OCI-LY3 (cell line): ENCODE measurements around the gene ELOB.

Source experiments
- H2AFZ ChIP-seq: fragments of 200-600, 300-600 bp; shearing (Covaris generic); 2 replicates; pipeline ENCODE4 v1.6.0; 2014; ENCODE audit warnings: antibody characterized with exemption, low read depth, low read length
- H3K27ac ChIP-seq: fragments of 200-600, 300-600 bp; sonication (generic); 2 replicates; pipeline ENCODE4 v1.5.1; 2014; ENCODE audit warnings: mild to moderate bottlenecking, low read length, moderate library complexity, mixed read lengths
- H3K27me3 ChIP-seq: fragments of 200-600, 300-600 bp; sonication (generic); 2 replicates; pipeline ENCODE4 v1.6.1; 2014; ENCODE audit warnings: low read depth, low read length, mixed read lengths
- H3K36me3 ChIP-seq: fragments of 200-600, 300-600 bp; sonication (generic); replicated peaks from 2 replicates; pipeline ENCODE3; 2014; ENCODE audit warnings: low read depth, low read length, mixed read lengths
- H3K4me1 ChIP-seq: fragments of 300-600, 200-600 bp; sonication (generic); 2 replicates; pipeline ENCODE4 v1.6.1; 2014; ENCODE audit warnings: low read length, mixed read lengths
- H3K4me2 ChIP-seq: fragments of 200-600, 300-600 bp; sonication (generic); 2 replicates; pipeline ENCODE4 v1.6.1; 2014; ENCODE audit warnings: low read length, mixed read lengths
- H3K4me3 ChIP-seq: fragments of 300-600, 200-600 bp; sonication (generic); 2 replicates; pipeline ENCODE4 v1.5.1; 2014; ENCODE audit warnings: antibody characterized with exemption, mild to moderate bottlenecking, low read length, moderate library complexity
- H3K79me2 ChIP-seq: fragments of 300-600, 200-600 bp; shearing (Covaris generic); 2 replicates; pipeline ENCODE4 v1.6.1; 2014; ENCODE audit warnings: mild to moderate bottlenecking, low read length, mixed read lengths
- H3K9ac ChIP-seq: fragments of 300-600, 200-600 bp; shearing (Covaris generic); 2 replicates; pipeline ENCODE4 v1.6.0; 2014; ENCODE audit warnings: mild to moderate bottlenecking, low read length, moderate library complexity
- H3K9me3 ChIP-seq: fragments of 200-600, 300-600 bp; shearing (Covaris generic); 2 replicates; pipeline ENCODE4 v1.6.1; 2014; ENCODE audit warnings: low read length, mixed read lengths; ENCODE audit not compliant: insufficient read depth
- H4K20me1 ChIP-seq: fragments of 200-600, 300-600 bp; sonication (generic); 2 replicates; pipeline ENCODE4 v1.6.1; 2016; ENCODE audit warnings: low read length, mixed read lengths; ENCODE audit not compliant: insufficient read depth
- EZH2phosphoT487 ChIP-seq: fragments of 200-600 bp; shearing (Covaris generic); IDR thresholded peaks from 2 replicates; pipeline ENCODE4 v1.6.1; 2018; ENCODE audit warnings: antibody characterized with exemption, mixed run types, low read depth
- TF ChIP-seq, protein P1 (sequence below): fragments of 200-600, 300-600 bp; sonication (generic); IDR thresholded peaks from 2 replicates; pipeline ENCODE4 v1.5.1; 2014; ENCODE audit warnings: antibody characterized with exemption, low read length, low read depth

Gene ELOB

DNA sequence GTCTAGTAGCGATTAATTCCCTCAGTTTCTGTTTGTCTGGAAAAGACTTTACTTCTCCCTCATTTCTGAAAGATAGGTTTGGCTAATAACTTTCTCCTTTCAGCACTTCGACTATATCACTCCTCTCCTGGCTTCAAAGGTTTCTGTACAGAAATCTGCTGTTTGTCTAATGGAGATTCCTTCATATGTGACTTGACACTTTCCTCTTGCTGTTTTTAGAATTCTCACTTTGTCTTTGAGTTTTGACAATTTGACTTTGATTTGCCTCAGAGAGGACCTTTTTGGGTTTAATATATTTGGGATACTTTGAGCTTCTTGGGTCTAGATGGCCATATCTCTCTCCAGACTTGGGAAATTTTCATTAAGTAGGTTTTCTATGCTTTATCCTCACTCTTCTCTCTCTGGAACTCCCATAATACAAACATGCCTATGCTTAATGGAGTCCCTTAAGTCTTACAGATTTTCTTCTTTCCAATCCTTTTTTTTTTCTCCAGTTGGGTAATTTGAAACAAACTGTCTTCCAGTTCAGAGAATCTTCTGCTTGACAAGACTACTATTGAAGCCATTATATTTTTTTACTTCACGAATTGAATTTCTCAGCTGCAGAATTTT is 32.2 kb upstream of the ELOB start:
- no peak overlapping the region for H3K4me3 ChIP-seq
- no peaks in the 10 kb centered on the region for H3K9me3 ChIP-seq
- H3K79me2 ChIP-seq, result no peaks in the 10 kb centered on the region
- no peaks in the 10 kb centered on the region for H3K4me1 ChIP-seq
- no peaks in the 10 kb centered on the region for H3K36me3 ChIP-seq
- H2AFZ ChIP-seq, result no peak overlapping the region
- no peak overlapping the region for H3K4me2 ChIP-seq
- peaks cover 11% of the 10 kb centered on the region; the same call in 1 of the 2 replicates for H3K27me3 ChIP-seq
- H3K9ac ChIP-seq, result no peak overlapping the region
- TF ChIP-seq, protein P1, sequence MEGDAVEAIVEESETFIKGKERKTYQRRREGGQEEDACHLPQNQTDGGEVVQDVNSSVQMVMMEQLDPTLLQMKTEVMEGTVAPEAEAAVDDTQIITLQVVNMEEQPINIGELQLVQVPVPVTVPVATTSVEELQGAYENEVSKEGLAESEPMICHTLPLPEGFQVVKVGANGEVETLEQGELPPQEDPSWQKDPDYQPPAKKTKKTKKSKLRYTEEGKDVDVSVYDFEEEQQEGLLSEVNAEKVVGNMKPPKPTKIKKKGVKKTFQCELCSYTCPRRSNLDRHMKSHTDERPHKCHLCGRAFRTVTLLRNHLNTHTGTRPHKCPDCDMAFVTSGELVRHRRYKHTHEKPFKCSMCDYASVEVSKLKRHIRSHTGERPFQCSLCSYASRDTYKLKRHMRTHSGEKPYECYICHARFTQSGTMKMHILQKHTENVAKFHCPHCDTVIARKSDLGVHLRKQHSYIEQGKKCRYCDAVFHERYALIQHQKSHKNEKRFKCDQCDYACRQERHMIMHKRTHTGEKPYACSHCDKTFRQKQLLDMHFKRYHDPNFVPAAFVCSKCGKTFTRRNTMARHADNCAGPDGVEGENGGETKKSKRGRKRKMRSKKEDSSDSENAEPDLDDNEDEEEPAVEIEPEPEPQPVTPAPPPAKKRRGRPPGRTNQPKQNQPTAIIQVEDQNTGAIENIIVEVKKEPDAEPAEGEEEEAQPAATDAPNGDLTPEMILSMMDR, result no peak
- no peak for TF ChIP-seq EZH2phosphoT487
- H3K27ac ChIP-seq, result no peak overlapping the region
- H4K20me1 ChIP-seq, result no peaks in the 10 kb centered on the region

DNA sequence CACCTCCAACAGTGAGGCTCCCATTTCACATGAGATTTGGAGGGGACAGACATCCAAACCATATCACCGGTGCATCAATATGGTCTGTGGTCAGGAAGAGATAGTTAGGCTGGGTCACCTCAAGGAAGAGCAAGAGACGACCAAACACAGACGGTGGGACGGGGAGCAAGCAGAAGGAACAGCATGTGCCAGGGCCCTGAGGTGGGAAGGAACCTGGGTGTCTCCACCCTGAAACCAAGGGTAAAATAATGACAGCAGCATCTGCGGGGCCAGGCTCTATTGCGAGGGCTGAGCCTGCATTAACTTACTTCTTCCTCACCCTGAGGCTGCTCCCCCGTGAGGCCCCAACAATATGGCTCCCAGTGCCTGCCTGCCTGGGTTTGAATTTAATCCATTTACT is 31.1 kb upstream of the ELOB start:
- H3K36me3 ChIP-seq, result no peaks in the 10 kb centered on the region
- no peak overlapping the region for H3K27ac ChIP-seq
- H3K9ac ChIP-seq, result no peak overlapping the region
- no peak overlapping the region for H3K4me2 ChIP-seq
- H3K27me3 ChIP-seq, result peaks cover 20% of the 10 kb centered on the region; the same call in 1 of the 2 replicates
- H4K20me1 ChIP-seq, result no peaks in the 10 kb centered on the region
- no peaks in the 10 kb centered on the region for H3K79me2 ChIP-seq
- no peak overlapping the region for H2AFZ ChIP-seq
- TF ChIP-seq, protein P1, result no peak
- TF ChIP-seq EZH2phosphoT487, result no peak
- H3K4me3 ChIP-seq, result no peak overlapping the region
- H3K4me1 ChIP-seq, result no peaks in the 10 kb centered on the region
- H3K9me3 ChIP-seq, result no peaks in the 10 kb centered on the region

DNA sequence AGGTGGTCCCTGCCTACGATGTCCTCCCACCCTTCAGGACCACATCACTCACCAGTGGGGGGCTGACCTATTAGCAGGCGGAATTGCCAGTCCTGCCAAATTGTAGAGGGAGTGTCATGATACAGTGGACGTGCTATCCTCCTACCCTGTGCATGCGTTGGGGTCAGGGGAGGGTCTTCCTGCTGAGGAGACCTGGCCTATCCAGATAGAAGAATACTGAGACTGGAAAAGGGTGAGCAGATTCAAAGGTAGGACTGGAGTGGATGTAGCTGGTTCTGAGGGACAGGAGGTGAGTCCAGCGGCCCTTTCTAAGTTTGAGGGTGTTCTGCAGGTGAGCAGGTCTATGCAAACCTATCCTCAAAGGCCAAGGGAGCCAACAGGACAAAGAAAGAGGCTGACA is 29.2 kb upstream of the ELOB start:
- Histone ChIP-seq H2AFZ (no peak overlapping the region), H3K4me2 (no peak overlapping the region), H3K9ac (no peak overlapping the region), H3K4me1 (no peaks in the 10 kb centered on the region), H3K27ac (no peak overlapping the region), H4K20me1 (no peaks in the 10 kb centered on the region), H3K36me3 (no peaks in the 10 kb centered on the region), H3K27me3 (peaks cover 20% of the 10 kb centered on the region; the same call in 1 of the 2 replicates), H3K9me3 (no peaks in the 10 kb centered on the region), H3K79me2 (no peaks in the 10 kb centered on the region), H3K4me3 (no peak overlapping the region)
- TF ChIP-seq, protein P1, result no peak
- no peak for TF ChIP-seq EZH2phosphoT487

DNA sequence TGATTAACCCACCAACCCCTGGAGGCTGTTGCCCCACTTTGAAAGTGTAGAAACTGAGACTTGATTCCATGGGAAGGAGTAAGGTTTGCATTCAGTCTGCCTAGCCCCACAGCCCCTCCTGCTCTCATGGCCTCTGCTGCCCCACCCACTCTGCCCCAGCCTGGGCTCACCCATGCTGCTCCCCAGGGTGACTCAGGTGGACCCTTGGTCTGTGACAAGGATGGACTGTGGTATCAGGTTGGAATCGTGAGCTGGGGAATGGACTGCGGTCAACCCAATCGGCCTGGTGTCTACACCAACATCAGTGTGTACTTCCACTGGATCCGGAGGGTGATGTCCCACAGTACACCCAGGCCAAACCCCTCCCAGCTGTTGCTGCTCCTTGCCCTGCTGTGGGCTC is 27.6 kb upstream of the ELOB start:
- Histone ChIP-seq H3K9ac (no peak overlapping the region), H3K36me3 (no peaks in the 10 kb centered on the region), H3K27ac (no peak overlapping the region), H2AFZ (no peak overlapping the region), H3K79me2 (no peaks in the 10 kb centered on the region), H3K4me1 (no peaks in the 10 kb centered on the region), H4K20me1 (no peaks in the 10 kb centered on the region), H3K4me2 (no peak overlapping the region), H3K9me3 (no peaks in the 10 kb centered on the region), H3K27me3 (peaks cover 16% of the 10 kb centered on the region; the same call in 1 of the 2 replicates), H3K4me3 (no peak overlapping the region)
- TF ChIP-seq EZH2phosphoT487, result no peak
- TF ChIP-seq, protein P1, result no peak
